Erythroblast (primary cell): ENCODE measurements around the gene OPRM1.

Experiments used
- GATA1 ChIP-seq: IDR thresholded peaks from 2 replicates; pipeline ENCODE4 v1.6.1; 2011; ENCODE audit warnings: low read depth, mild to moderate bottlenecking, control low read depth, low read length, moderate library complexity
- POLR2A ChIP-seq: IDR thresholded peaks from 2 replicates; pipeline ENCODE4 v1.6.1; 2011; ENCODE audit warnings: mild to moderate bottlenecking, low read length

DNA sequence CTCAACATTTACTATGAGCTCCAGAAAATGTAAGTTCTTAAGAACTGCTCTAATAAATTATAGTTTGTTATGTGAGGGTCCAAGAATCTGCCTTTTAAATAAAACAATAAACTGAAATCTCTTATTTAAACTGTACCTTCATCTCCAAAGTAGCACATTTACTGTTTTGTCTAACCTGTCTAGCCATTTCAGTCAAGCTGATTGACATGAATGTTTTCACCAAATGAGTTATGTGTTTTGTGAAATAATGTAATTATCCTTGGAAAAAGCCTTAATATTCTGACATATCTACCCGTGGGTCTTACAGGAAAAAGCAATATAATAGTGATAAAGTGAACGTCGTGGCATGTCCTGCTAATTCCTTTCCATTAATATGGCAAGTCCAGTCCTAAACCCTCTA is 57.8 kb downstream of the OPRM1 start:
- no peak for TF ChIP-seq POLR2A
- no peak for TF ChIP-seq GATA1
